Hepatocyte (in vitro differentiated cells): ENCODE data around the gene TCP10L. TPM values are rescaled to one million over a fixed set of nuclear protein-coding genes. Genes with fewer than 3 reads are reported as not detected.
A peak's percentile ranks its signal among the peaks of the same experiment; 100 is the strongest.

Experiments used
- DNase-seq: peaks from one replicate; pipeline ENCODE4 v3.0.0-alpha.2; 2016; ENCODE audit warnings: low spot score
- H2AFZ ChIP-seq: fragments of 200-600 bp; sonication (generic); 2 replicates; pipeline ENCODE4 v1.6.0; 2016; ENCODE audit warnings: antibody characterized with exemption, mild to moderate bottlenecking
- H3K27ac ChIP-seq: fragments of 200-600 bp; sonication (generic); 2 replicates; pipeline ENCODE4 v1.5.1; 2016; ENCODE audit warnings: mild to moderate bottlenecking
- H3K27me3 ChIP-seq: fragments of 200-600 bp; sonication (generic); 2 replicates; pipeline ENCODE4 v1.6.1; 2016
- H3K36me3 ChIP-seq: fragments of 200-600 bp; sonication (generic); replicated peaks from 2 replicates; pipeline ENCODE4 v1.5.1; 2016; ENCODE audit warnings: low read depth; ENCODE audit not compliant: insufficient read depth
- H3K4me1 ChIP-seq: fragments of 200-600 bp; sonication (generic); 2 replicates; pipeline ENCODE4 v1.5.1; 2016; ENCODE audit warnings: mild to moderate bottlenecking, moderate library complexity; ENCODE audit not compliant: insufficient read depth
- H3K4me2 ChIP-seq: fragments of 200-600 bp; sonication (generic); 2 replicates; pipeline ENCODE4 v1.6.0; 2016
- H3K4me3 ChIP-seq: fragments of 200-600 bp; sonication (generic); 2 replicates; pipeline ENCODE4 v1.5.1; 2016; ENCODE audit warnings: mild to moderate bottlenecking
- H3K79me2 ChIP-seq: fragments of 200-600 bp; sonication (generic); 2 replicates; pipeline ENCODE4 v1.6.0; 2017; ENCODE audit warnings: mild to moderate bottlenecking
- H3K9me2 ChIP-seq: fragments of 200-600 bp; sonication (generic); replicated peaks from 2 replicates; pipeline ENCODE4 v1.6.0; 2017; ENCODE audit warnings: mild to moderate bottlenecking; ENCODE audit not compliant: insufficient read depth
- H3K9me3 ChIP-seq: fragments of 200-600 bp; sonication (generic); 2 replicates; pipeline ENCODE4 v1.5.1; 2016; ENCODE audit warnings: low read depth, mild to moderate bottlenecking
- H4K20me1 ChIP-seq: fragments of 200-600 bp; sonication (generic); 2 replicates; pipeline ENCODE4 v1.6.0; 2016; ENCODE audit warnings: mild to moderate bottlenecking; ENCODE audit not compliant: insufficient read depth, poor library complexity, severe bottlenecking
- EZH2 ChIP-seq: fragments of 200-600 bp; sonication (generic); IDR thresholded peaks from 2 replicates; pipeline ENCODE4 v1.6.1; 2016; ENCODE audit warnings: antibody characterized with exemption, mild to moderate bottlenecking, borderline replicate concordance
- EZH2phosphoT487 ChIP-seq: fragments of 200-600 bp; sonication (generic); IDR thresholded peaks from one replicate; pipeline ENCODE4 v1.6.1; 2018; ENCODE audit warnings: antibody characterized with exemption, mild to moderate bottlenecking, low read depth, moderate library complexity; ENCODE audit not compliant: unreplicated experiment, severe bottlenecking
- WGBS: methylation state at CpG from one replicate; pipeline ENCODE4 v1.1.6; 2016; ENCODE audit warnings: low lambda C conversion rate; ENCODE audit errors: missing lambda C conversion rate; 5-methylcytosine and 5-hydroxymethylcytosine counted together
- polyA plus RNA-seq: library from polyadenylated mRNA; unstranded; fragments of >200 nt; fragmentation: Nextera tagmentation; extraction: Ambion mirVana; gene quantifications from 2 replicates; pipeline ENCODE4 v1.2.1, GENCODE V29; 2016
- total RNA-seq: library from RNA; depleted of rRNA; stranded (reverse); fragments of >200 nt; gene quantifications from 2 replicates; pipeline ENCODE4 v1.2.3, GENCODE V29; 2014
- TF ChIP-seq, protein P1 (sequence below): fragments of 200-600 bp; sonication (generic); IDR thresholded peaks from 2 replicates; pipeline ENCODE4 v1.5.1; 2016; ENCODE audit warnings: antibody characterized with exemption, mild to moderate bottlenecking; ENCODE audit not compliant: poor library complexity

The TCP10L gene
- total and polyA plus RNA-seq, 2 experiments from 2014 or later, result 0.40 to 1.0 TPM

DNA sequence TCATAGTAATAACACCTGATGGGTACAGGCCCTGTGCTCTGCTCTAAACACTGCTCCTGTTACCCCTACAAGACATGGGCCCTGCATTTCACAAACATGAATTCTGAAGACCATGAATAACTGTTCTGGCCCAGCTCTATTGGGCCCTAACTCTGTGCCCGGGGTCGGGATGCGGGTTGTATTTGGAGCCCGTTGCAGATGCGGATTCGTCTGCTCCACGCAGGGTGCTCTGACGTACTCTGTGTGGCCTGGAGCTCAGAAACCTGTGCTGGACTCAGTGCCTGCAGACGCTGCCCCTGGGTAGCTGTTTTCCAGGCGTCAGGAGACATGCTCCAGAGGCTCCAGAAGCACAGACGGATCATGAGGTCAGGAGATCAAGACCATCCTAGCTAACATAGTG, 10.1 kb upstream of the TCP10L start:
- Histone ChIP-seq H3K27me3 (no peaks in the 10 kb centered on the region), H3K9me2 (no peaks in the 10 kb centered on the region), H3K4me1 (peaks cover 11% of the 10 kb centered on the region), H3K79me2 (no peaks in the 10 kb centered on the region), H3K36me3 (no peaks in the 10 kb centered on the region), H3K9me3 (no peaks in the 10 kb centered on the region), H4K20me1 (no peaks in the 10 kb centered on the region), H3K27ac (no peak overlapping the region), H3K4me3 (no peak overlapping the region), H2AFZ (no peak overlapping the region), H3K4me2 (no peak overlapping the region)
- TF ChIP-seq EZH2phosphoT487, result no peak
- TF ChIP-seq EZH2, result no peak
- TF ChIP-seq, protein P1, sequence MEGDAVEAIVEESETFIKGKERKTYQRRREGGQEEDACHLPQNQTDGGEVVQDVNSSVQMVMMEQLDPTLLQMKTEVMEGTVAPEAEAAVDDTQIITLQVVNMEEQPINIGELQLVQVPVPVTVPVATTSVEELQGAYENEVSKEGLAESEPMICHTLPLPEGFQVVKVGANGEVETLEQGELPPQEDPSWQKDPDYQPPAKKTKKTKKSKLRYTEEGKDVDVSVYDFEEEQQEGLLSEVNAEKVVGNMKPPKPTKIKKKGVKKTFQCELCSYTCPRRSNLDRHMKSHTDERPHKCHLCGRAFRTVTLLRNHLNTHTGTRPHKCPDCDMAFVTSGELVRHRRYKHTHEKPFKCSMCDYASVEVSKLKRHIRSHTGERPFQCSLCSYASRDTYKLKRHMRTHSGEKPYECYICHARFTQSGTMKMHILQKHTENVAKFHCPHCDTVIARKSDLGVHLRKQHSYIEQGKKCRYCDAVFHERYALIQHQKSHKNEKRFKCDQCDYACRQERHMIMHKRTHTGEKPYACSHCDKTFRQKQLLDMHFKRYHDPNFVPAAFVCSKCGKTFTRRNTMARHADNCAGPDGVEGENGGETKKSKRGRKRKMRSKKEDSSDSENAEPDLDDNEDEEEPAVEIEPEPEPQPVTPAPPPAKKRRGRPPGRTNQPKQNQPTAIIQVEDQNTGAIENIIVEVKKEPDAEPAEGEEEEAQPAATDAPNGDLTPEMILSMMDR, result no peak
- WGBS, result 83% methylated on average over 11 of the region's 11 CpGs
- no peak for DNase-seq

DNA sequence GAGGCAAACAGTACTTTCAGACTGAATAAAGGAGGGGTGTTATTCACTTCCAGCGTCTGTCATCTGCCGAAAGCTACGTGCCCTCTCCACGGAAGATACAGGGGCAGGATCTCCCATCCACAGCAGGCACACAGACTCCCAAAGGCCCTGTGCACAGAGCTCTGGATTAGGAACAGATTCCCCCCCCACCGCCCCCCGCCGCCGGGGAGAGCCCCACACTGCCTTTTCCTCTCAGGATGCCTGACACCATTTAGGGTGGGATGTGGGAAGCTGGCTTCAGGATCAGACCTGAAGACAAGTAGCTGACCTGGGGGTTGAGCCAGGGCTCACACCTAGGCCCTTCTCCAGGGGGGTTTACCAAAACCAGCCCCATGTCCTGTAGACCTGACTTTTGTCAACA, 8.4 kb upstream of the TCP10L start:
- 89% methylated on average over 7 of the region's 8 CpGs for WGBS
- TF ChIP-seq, protein P1, result no peak
- no peak for TF ChIP-seq EZH2
- TF ChIP-seq EZH2phosphoT487, result no peak

DNA sequence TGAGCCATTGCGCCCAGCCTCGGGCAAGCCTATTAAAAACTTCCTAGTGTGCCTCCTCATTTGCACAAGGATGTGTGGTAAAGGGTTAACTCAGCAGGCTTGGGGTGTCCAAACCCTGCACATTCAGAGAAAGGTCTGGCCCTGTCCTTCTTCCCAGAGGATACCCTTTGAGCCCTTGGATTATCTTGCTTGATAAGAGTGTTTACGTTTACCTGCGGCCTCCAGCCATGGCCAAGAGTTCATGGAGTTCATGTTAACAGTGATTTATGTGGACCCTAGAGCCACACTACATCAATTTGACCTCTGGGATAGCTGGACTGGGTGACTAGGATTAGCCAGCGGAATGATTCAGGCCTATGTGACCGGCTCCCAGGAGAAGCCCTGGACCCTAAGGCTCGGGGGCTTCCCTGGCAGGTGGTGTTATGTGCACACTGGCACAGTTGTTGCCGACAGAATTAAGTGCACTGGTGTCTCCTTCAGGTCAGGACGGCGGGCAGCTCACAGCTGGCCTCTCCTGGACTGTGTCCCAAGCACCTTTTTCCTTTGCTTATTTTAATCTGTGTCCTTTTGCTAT, 7.7 kb upstream of the TCP10L start:
- peak overlapping the region; percentile 41 for H3K4me2 ChIP-seq
- no peak overlapping the region for H3K4me3 ChIP-seq
- no peaks in the 10 kb centered on the region for H3K36me3 ChIP-seq
- no peak overlapping the region for H2AFZ ChIP-seq
- TF ChIP-seq EZH2phosphoT487, result no peak
- TF ChIP-seq EZH2, result no peak
- TF ChIP-seq, protein P1, result no peak
- WGBS, result 25% methylated on average over 10 of the region's 10 CpGs
- H3K27ac ChIP-seq, result peak overlapping the region; percentile 56
- H3K4me1 ChIP-seq, result peaks cover 11% of the 10 kb centered on the region
- H4K20me1 ChIP-seq, result no peaks in the 10 kb centered on the region
- no peaks in the 10 kb centered on the region for H3K9me3 ChIP-seq
- peak; percentile 33 for DNase-seq
- H3K27me3 ChIP-seq, result no peaks in the 10 kb centered on the region
- no peaks in the 10 kb centered on the region for H3K9me2 ChIP-seq
- no peaks in the 10 kb centered on the region for H3K79me2 ChIP-seq

More for the DNA sequence above, 8.4 kb upstream of the TCP10L start:
- Histone ChIP-seq H3K4me3 (no peak overlapping the region), H3K9me3 (no peaks in the 10 kb centered on the region), H3K27ac (peak overlapping the region; percentile 56), H3K4me2 (no peak overlapping the region), H3K36me3 (no peaks in the 10 kb centered on the region), H3K9me2 (no peaks in the 10 kb centered on the region), H3K27me3 (no peaks in the 10 kb centered on the region), H3K79me2 (no peaks in the 10 kb centered on the region), H3K4me1 (peaks cover 11% of the 10 kb centered on the region), H2AFZ (no peak overlapping the region), H4K20me1 (no peaks in the 10 kb centered on the region)
- DNase-seq, result no peak

DNA sequence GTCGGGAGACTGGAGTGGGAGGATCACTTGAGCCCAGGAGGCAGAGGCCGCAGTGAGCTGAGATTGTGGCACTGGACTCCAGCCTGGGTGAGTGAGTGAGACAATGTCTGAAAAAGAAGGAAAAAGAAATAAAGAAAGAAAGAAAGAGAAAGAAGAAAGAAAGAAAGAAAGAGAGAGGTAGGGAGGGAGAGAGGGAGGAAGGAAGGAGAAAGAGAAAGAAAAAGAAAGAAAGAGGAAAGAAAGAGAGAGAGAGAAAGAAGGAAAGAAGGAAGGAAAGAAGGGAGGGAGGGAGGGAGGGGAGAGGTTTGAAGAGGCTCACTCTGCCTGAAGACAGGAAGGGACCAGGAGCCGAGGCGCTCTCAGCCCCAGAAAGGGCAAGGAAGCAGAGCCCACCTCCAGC, 4.8 kb upstream of the TCP10L start:
- TF ChIP-seq, protein P1, result no peak
- TF ChIP-seq EZH2phosphoT487, result no peak
- TF ChIP-seq EZH2, result no peak
- no peaks in the 10 kb centered on the region for H3K36me3 ChIP-seq
- H3K79me2 ChIP-seq, result no peaks in the 10 kb centered on the region
- WGBS, result 82% methylated on average over 2 of the region's 4 CpGs
- H3K27me3 ChIP-seq, result no peaks in the 10 kb centered on the region
- peaks cover 11% of the 10 kb centered on the region for H3K4me1 ChIP-seq
- H4K20me1 ChIP-seq, result no peaks in the 10 kb centered on the region
- no peaks in the 10 kb centered on the region for H3K9me2 ChIP-seq
- no peak overlapping the region for H3K4me3 ChIP-seq
- H3K9me3 ChIP-seq, result no peaks in the 10 kb centered on the region
- no peak overlapping the region for H3K27ac ChIP-seq
- DNase-seq, result no peak
- H2AFZ ChIP-seq, result no peak overlapping the region
- no peak overlapping the region for H3K4me2 ChIP-seq
